HG02938 (cell line): ENCODE measurements around the gene FRG2C.
"Not testable (repeated sequence)": the region's sequence is repeated elsewhere in the genome, so short reads cannot be mapped to it uniquely, and the experiment has no call there.

ENCODE experiments used
- ATAC-seq: cut with Tn5 transposase; IDR thresholded peaks from one replicate; pipeline ENCODE4 v1.9.1; 2021; ENCODE audit warnings: mild to moderate bottlenecking, moderate library complexity; ENCODE audit not compliant: unreplicated experiment

Gene FRG2C

DNA sequence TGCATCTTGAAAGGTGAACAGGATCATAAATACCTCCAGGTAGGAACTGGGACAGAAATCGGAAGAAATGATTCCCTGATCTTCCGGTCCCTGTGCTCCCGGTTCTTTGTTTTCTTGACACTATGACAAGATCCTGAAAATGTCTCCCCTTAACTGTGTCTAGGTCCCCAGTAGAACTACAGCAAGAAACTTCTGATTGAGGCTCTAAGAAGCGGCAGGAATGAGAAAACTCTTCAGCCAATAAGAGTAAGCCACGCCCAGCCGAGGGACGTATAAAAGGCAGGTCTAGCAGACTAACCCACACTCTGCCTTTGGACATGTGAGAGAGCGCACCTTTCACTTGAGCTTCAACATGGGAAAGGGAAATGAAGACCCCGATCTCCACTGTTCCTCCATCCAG lies at the start of gene FRG2C:
Gene FRG2C (plus strand): TSS at position 301 of the 400 bp plus-strand sequence. CDS start 52 bp downstream, at position 353.
- ATAC-seq, result not testable (repeated sequence)

DNA sequence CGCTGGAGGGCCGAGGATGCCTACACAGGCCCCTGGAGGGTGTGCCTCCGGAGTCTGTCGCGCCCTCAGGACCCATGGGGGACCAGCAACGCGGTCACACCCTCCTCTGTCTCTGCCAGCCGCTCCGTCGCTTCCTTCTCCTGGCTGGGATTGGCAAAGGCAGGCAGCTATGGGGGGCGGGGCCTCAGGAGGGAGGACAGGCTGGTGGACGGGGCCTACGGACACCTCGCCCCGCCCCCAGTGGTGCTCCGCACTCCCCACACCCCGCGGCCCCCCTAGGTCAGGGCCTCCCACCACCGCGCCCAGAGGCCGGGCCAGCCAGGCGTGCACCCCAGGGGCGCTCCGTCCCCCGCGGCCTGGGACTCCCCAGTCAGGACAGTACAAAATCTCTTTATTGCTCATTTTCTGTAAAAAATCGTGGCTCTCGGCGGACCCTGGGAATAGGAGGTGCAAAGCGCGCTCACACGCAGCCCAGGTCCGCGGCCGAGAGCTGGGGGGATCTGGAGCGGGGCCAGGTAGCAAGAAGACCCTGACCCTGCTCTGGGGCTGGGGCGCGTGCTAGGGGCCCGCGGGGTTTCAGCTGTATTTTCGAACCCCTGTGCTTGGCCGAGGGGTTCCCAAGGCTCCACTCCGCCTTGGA lies 45.3 kb upstream of the FRG2C start:
- ATAC-seq, result not testable (repeated sequence)

GRCh38 chr3:75619481-75620031 lies 44.6 kb upstream of the FRG2C start:
- ATAC-seq, result not testable (repeated sequence)

DNA sequence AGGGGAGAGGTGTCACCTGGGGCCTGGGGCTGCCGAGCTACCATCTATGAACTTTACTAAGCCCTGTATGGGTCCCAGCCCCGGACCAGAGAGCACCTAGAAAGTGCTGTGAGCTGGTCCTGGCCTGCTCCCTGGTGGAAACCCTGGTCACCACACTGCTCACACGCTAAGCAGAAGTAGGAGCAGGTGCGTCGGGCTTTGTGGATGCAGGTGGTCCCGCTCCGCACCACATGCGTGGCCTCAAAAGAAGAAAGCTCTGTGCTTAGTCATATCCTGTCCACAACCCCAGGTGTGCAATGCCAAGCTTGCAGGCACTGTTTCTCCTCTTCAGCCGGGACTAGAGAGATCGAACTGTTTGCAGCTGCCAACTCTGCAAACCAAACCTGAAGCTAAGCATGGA lies 42.4 kb upstream of the FRG2C start:
- ATAC-seq, result not testable (repeated sequence)

- not testable (repeated sequence) for ATAC-seq
Measured at GRCh38 chr3:75623656-75624055, 40.5 kb upstream of the FRG2C start.

- not testable (repeated sequence) for ATAC-seq
Measured at GRCh38 chr3:75630887-75631535, 33.1 kb upstream of the FRG2C start.

- no peak for ATAC-seq
Measured at GRCh38 chr3:75631541-75631940, 32.6 kb upstream of the FRG2C start.

- ATAC-seq, result not testable (repeated sequence)
Measured at GRCh38 chr3:75638947-75639346, 25.2 kb upstream of the FRG2C start.

DNA sequence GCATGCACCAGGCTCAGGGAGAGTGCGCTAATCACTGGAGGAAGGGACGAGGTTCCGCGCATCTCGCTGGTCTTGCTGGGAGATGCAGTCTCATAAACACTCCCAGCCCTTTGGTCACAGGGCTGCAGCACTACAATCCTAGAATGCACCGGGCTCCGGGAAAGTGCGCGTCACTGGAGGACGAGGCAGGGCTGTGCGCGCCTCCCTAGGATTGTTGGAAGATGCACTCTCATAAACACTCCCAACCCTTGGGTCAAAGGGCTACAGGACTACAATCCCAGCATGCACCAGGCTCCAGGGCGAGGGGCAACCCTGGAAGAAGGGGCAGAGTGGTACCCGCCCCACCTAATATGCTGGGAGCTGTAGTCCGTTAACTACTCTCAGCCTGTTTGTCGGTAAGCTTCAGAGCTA lies 23.0 kb upstream of the FRG2C start:
- not testable (repeated sequence) for ATAC-seq

DNA sequence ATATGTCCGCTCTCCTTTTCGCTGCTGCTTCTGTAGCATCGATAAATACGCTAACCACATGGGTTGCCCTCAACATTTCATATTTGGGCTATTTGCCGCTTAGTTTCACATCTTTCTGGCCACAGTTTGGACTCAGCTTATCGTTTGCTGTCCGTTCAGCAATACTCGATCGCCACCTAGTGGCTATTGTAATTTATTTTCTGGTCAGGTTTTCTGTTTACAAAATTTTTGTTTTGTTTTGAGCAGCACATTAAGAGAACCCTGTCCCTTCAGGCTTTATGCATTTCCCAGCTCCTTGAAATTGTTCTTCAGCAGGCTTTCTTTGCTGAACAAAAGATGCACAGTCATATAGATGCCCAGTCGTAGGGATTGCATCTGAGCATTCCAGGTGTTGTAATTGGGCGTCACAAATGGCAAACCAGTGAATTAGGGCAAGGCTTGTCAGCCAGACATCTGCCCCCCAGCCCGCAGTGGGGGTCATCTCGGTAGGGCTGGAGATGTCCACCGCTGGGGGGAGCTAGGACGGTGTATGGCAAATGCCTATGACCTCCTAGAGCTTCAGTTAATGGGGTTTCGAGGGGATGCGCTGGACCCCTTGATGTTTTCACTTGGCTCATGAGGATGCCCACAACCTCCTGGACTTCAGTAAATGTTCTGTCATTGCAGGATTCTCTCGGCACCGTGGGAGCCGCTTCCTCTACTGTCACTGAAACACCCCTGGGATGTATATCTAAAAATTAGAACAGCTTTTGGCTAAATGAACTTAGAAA lies 20.9 kb upstream of the FRG2C start:
- ATAC-seq, result not testable (repeated sequence)

GRCh38 chr3:75645548-75645947 lies 18.6 kb upstream of the FRG2C start:
- ATAC-seq, result not testable (repeated sequence)

DNA sequence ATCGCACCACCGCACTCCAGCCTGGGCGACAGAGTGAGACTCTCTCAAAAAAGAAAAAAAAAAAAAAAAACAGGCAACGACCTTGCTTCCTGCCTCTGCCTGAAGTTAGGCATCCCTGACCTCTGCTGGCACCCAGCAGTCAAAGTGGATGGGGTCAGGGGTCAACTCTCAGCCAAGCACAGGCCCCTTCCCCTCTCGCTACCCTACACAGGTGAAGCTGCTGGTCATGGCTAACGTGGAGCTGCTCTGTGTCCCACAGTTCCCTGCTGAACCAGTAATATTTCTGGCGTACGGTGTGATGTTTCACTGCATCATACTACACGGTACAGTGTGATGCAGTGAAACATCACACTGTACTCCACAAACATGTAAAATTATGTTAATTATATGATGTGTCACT lies 13.9 kb upstream of the FRG2C start:
- ATAC-seq, result no peak

GRCh38 chr3:75655101-75655904 lies 8.8 kb upstream of the FRG2C start:
- ATAC-seq, result not testable (repeated sequence)

DNA sequence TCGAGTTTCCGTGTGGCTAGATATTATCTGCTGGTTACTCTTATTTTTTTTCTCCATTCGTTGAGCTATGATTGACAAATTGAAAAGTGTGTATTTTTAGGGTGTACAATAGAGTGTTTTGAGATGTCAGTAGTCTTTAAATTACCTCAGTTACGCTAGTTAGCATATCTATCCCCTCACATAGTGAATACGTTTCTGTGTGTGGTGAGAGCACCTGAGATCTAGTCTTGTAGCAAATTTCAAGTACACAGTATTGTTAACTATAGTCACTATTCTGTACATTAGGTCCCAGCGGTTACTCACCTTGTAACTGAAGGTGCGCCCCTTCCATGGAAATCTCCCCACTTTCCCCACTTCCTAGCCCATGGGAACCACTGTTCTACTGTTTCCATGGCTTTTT lies 8.2 kb upstream of the FRG2C start:
- not testable (repeated sequence) for ATAC-seq

- ATAC-seq, result not testable (repeated sequence)
Measured at GRCh38 chr3:75658411-75659107, 5.6 kb upstream of the FRG2C start.

DNA sequence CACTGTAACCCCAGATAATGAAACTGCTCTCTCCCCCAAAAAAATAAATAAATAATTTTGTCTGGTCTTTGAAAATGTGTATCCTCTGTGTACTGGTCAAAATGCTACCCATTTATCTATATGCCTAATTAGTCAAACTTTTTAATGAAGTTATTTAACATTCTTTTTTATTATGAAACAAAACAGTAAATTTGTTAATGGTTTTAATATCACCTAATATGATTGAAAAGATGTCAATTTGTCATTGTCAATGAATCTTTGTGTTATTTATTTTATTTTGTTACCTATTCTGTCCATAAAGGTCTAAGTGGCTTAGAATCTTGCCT lies 5.1 kb upstream of the FRG2C start:
- not testable (repeated sequence) for ATAC-seq

GRCh38 chr3:75665626-75666025 lies 1.5 kb downstream of the FRG2C start:
- ATAC-seq, result not testable (repeated sequence)

GRCh38 chr3:75667757-75668701 lies 3.9 kb downstream of the FRG2C start:
- ATAC-seq, result not testable (repeated sequence)

DNA sequence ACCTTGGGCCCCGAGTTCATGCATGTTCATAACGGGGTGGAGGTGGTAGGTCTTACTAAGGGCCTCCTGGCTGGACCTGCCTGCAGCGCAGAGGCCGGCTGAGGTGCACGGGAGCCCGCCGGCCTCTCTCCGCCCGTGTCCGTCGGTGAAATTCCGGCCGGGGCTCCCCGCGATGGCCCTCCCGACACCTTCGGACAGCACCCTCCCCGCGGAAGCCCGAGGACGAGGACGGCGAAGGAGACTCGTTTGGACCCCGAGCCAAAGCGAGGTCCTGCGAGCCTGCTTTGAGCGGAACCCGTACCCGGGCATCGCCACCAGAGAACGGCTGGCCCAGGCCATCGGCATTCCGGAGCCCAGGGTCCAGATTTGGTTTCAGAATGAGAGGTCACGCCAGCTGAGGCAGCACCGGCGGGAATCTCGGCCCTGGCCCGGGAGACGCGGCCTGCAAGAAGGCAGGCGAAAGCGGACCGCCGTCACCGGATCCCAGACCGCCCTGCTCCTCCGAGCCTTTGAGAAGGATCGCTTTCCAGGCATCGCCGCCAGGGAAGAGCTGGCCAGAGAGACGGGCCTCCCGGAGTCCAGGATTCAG lies 4.7 kb downstream of the FRG2C start:
- ATAC-seq, result not testable (repeated sequence)
